ENCODE results near the gene SPDYE2.
A peak's percentile ranks its signal among the peaks of the same experiment; 100 is the strongest.
"Not testable (repeated sequence)": the region's sequence is repeated elsewhere in the genome, so short reads cannot be mapped to it uniquely, and the experiment has no call there.

Gene SPDYE2, protein sequence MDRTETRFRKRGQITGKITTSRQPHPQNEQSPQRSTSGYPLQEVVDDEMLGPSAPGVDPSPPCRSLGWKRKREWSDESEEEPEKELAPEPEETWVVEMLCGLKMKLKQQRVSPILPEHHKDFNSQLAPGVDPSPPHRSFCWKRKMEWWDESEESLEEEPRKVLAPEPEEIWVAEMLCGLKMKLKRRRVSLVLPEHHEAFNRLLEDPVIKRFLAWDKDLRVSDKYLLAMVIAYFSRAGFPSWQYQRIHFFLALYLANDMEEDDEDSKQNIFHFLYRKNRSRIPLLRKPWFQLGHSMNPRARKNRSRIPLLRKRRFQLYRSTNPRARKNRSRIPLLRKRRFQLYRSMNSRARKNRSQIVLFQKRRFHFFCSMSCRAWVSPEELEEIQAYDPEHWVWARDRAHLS

DNA sequence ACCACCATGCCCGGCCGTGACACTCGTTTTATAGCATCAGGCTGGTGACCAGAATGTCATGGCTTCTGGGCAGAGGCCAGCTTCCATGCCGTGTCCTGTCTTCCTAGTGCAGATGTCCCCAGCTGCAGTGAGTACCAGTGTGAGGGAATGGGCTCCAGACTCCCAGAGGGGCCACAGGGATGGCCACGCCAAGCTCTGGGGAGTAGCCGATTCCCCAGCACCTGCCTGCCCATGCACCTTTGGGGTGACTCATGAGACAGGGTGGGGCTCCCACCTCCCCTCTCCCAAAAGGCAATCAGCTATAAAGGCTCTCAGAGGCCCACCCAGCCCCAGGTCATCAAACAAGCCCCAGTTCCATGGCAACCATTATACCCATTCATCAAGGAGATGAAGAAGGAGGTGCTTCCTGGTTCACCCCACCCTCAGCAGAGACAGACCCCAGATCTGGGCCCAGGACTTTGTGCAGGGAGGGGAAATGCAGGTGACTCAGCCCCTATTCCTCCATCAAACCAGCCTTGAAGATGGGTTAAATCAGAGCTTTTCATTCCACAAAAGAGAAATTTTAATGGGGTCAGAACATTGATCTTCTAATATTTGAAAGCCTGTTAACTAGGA, at the start of gene SPDYE2:
Gene SPDYE2 (plus strand): TSS at position 419 of the 615 bp plus-strand sequence. CDS start 2,030 bp downstream, outside the sequence.
- DNase-seq (ENCODE audit: low read depth) = not testable (repeated sequence)

DNA sequence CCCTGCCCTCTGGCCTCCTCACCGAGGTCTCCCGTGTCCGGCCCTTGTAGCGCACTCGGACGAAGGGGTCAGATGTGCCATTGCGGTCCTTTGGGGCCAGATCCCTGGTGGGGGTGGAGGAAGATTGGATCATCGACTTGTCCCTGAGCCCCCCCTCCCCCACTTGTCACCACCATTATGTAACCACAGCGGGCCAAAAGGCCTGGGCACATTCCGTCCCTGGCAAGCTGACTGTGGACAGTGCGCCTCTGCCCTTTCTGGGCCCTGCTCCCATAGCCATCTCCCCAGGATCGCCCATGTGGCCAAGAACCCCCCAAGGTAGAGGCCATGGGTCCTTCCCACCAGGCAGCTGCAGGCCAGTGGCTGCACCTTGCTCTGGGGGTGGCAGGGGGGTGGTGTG, 47.9 kb upstream of the SPDYE2 start:
- not testable (repeated sequence) for DNase-seq (ENCODE audit: low read depth)

DNA sequence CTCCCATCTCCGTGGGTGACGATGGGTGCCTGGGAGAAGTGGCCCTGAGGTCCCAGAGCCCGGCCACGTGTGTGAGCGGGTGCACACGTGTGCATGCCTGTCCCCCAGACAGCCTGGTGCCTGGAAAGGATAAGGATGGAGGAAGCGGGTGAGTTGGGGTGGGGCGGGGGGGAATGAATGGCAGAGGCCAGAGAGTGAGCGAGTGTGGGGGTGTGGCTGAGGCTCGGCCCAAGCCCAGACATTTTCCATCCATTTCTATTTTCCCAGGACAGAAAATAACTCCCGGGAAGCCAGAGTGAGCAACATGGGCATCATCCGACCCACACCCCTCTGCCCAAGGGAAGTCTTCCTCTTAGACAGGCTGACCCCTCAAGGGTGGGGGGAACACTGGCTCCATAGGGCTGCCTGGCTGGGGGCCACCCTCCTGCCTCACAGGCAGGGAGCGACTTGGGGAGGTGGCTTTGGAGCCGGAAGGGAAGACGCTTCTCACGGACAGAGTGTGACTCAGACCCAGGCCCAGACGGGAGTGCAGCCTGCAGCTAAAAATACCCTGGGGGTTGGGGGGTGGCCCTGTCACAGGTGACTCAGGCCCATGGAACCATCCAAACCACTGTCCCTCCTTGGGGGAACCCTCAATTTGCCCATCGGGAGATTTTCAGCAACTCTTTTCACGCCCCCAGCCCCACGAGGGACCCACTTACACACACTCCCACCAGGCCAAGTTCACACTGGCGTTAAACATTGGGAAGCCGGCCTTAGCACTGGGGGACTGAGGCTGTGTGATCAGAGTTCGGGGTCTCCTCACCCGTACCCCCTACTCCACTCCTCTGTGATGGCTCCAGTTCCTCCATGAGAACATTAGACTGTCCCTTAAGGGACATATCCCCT, 45.5 kb upstream of the SPDYE2 start:
- DNase-seq (ENCODE audit: low read depth) = not testable (repeated sequence)

DNA sequence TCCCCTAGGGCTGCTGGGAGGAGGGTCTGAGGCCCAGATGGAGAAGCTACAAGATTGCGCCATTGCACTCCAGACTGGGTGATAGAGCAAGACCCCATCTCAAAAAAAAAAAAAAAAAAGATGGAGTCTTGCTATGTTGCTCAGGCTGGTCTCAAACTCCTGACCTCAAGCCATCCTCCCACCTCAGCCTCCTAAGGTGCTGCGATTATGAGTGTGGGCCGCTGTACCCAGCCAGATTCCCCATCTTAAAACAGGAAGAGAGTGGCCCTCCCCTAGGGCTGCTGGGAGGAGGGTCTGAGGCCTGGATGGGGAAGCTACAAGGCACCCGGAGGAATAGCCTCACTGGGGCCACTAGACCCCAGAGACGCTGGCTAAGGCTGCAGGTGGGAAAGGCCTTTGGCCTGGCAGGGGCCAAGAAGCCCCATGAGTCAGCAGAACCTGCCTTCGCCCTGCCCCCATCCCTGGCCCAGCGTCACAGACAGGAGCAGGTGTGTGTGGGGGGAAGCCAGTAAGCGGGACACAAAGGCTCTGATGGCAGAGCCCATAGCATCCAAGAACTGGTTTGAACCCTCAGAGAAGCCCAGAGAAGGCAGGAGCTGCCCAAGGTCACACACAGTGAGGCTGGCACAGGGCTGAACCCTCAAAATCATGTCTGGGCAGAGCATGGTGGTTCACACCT, 43.5 kb upstream of the SPDYE2 start:
- DNase-seq (ENCODE audit: low read depth) = not testable (repeated sequence)

DNA sequence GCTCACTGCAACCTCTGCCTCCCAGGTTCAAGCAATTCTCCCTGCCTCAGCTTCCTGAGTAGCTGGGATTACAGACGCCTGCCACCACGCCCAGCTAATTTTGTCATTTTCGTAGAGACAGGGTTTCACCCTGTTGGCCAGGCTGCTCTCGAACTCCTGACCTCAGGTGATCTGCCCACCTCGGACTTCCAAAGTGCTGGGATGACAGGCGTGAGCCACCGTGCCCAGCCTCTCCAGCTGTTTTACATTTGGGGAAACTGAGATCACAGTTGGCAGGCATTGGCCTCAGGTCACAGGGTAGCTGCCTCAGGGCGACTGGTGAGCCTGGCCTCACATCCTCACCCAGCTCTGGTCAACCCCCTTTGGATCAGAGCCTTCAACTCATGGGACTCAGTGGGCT, 40.5 kb upstream of the SPDYE2 start:
- DNase-seq (ENCODE audit: low read depth) = not testable (repeated sequence)

DNA sequence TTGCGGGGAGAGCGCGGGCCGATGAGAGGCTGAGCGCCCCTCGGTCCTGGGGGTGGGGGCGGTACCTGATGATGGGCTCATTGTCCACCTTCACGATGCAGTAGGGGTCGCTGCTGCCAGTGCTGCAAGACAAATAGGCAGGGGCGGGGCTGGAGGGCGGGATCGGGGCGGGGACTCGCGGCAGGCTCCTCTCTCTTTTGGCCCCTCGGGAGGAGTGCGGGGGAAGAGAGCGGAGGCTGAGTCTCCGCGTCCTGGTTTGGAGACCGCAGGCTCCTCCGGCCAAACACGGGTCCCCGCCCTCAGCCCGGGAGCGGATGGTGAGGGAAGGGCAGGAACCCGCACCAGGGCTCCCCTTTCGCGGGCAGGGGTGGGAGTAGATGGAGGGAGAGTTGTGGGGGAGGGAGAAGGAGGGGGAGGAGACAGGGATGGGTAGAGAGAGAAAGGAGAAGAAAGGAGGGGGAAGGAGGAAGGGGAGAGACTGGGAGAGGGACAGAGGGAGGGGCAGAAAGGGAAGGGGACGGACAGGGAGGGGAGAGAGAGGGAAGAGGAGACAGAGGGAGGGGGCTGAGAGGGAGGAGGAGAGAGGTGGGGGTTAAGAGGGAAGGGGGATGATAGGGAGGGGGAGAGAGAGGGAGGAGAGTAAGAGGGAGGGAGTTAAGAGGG, 39.0 kb upstream of the SPDYE2 start:
- not testable (repeated sequence) for DNase-seq (ENCODE audit: low read depth)

DNA sequence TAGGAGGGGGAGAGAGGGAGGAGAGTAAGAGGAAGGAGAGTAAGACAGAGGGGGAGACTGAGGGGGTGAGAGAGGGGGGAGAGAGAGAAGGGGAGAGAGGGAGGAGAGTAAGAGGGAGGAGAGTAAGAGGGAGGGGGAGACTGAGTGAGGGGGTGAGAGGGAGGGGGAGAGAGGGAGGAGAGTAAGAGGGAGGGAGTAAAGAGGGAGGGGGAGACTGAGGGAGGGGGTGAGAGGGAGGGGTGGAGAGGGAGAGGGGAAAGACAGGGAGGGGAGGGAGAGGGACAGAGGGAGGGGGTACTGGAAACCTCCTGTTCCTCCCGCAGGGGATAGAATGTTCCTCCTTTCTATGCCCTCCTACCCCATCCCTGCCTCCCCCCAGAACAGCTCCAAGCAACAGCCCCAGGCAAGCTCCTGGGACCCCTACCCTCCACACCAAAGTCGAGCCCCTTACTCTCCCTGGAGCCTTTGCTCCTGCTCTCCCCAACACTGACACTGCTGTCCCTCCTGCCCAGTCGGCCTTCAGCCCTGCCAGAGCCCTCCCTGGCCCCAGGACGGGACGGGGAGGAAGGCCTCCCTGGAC, 38.3 kb upstream of the SPDYE2 start:
- peak; percentile 31 for DNase-seq (ENCODE audit: low read depth)

DNA sequence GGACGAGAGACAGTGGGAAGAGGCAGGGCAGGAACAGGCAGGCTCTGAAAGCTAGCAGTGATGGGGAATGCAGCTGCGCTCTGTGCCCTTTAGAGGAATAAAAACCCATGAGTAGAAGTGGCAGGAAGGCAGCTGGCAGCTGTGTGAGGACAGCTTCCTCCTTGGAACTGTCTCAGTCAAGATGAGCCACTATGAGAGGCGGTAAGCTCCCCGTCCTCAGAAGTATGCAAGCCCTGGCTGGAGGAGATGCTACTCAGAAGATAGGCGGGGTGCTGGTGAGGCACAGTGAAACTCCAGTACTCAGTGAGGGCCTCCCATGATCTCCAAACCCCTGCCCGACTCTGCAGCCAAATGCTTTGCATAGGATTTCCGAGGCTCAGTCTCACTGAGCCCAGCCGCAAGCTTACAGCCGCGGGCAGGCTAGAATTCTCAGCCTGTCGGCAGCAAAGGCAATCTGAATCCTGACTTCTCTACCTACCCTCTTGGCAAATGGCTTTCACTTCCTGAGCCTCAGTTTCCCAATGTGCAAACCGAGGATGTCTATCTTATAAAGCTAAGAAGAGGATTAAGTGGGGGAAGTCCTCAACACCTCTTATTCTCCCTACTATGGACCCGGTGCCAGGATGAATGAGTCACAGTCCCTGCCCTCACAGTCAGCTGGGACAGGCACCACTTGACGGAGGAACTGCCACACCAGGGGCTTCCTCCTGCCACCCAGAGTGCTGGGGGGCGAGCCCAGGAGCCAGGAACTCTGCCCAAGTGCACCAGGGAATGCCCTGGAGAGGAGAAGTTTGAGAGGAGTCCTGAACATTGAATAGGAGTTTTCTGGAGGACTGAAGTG, 35.9 kb upstream of the SPDYE2 start:
- DNase-seq (ENCODE audit: low read depth) = not testable (repeated sequence)

DNA sequence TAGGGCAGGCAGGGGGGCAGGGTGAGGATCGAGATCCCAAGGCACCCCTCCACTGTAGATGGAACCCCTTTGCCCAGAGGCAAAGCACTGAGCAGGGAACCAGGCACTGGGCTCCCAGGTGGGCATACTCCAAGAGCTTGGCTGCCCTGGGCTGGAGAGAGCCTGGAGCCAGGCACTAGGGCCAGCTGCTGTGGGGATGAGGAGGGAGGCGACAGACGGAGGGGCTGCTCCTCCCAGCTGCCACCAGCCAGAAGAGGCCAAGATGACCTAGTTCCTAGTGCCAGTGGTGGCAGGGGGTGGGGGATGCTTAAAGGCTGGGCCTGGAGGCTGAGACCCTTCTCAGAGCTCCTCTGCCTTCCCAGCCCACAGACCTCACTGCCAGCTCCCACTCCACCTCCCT, 35.1 kb upstream of the SPDYE2 start:
- not testable (repeated sequence) for DNase-seq (ENCODE audit: low read depth)

DNA sequence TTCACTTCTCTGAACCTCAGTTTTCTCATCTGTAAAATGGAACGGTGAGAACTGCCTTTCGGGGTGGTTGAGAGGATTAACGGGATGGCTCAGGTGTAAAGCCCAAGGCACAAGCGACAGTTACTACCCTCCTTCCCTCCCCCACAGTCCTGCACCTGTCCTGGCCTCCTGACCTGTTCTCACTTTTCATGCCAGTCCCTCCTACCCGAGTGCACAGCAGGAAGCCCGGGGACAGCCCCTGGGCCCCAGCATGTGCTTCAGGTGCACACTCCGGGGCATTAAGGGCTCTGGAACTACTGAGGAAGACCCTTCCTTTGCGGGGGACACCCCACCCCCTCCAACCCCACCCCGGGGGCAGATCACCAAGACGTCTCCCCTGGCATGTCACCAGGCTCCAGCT, 34.1 kb upstream of the SPDYE2 start:
- not testable (repeated sequence) for DNase-seq (ENCODE audit: low read depth)

DNA sequence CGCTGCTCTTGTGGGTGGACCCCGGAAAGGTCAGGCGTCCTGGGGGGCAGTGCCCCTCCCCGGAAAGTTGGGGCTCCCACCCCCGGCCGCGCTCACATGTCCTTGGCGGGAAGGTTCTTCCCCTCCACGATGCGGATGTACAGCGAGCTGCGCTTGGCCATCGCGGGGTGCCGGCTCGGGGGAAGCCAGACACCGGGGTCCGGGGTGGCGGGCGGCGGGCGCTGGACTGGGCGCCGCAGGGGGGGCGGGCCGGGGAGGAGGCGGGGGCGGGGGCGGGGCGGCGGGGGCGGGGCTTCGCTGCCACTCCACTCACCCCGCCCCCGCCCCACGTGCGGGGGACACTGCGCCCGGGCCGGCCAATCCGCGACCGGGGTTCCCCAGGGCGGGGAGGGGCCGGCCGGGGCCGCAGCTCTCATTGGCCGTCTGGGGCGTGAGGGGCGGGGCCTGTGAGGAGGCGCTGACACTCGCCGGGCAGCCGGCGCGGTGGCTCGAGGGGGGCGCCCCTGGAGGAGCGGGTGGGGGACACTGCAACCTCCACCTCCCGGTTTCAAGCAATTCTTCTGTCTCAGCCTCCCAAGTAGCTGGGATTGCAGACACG, 33.4 kb upstream of the SPDYE2 start, which contains the start of gene RASA4B:
Gene RASA4B (minus strand): TSS at position 228 of the 598 bp plus-strand sequence. CDS start 67 bp downstream, at position 161.
- not testable (repeated sequence) for DNase-seq (ENCODE audit: low read depth)

DNA sequence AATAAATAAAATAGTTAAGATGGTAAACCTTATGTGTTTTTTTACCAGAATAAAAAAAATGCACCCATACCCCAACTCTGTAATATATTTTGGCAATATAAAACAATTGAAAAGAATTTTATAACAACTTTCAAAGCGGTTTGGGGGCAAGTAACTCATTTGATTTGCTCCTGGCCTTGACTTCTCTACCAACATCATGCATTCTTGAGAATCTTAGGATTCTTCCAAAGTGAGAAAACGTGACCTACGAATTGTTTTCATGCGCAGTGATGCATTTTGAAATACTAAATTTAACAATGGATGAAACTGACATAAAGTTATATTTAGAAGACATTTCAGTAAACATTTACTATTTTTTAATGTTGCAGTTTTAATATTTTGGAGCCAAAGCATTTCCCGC, 30.2 kb upstream of the SPDYE2 start:
- not testable (repeated sequence) for DNase-seq (ENCODE audit: low read depth)

DNA sequence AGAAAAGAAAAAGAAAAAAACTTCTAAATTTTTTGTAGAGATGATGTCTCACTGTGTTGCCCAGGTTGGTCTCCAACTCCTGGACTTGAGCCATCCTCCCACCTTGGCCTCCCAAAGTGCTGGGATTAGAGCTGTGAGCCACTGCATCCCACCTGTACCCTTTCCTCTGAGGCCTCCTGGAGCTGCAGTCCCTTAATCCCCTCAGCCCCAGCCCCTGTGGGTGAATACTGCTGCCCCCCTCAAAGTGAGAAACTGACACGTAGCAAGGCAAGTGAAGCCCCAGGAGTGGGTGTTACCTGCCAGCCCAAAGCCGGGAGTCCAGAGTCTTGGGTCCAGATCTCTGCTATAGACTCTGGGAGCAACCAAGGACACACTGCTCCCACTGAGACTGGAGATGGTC, 26.2 kb upstream of the SPDYE2 start:
- DNase-seq (ENCODE audit: low read depth) = not testable (repeated sequence)

DNA sequence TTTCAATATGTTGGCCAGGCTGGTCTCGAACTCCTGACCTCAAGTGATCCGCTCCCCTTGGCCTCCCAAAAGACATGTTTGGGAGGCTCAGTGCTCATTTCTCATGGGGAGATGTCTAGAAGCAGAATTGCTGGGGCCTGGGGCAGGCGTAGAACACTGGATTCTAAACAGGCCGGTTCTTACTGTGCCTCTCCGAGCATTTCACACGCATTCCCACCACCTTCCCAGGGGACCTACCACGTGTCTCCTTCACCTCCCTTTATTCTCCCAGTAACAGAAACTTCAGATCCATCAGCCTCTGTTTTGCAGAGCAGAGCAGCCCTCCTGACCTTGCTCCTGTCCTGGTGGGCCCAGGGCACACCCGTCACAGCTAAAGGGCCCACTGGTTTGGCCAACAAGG, 23.8 kb upstream of the SPDYE2 start:
- not testable (repeated sequence) for DNase-seq (ENCODE audit: low read depth)

DNA sequence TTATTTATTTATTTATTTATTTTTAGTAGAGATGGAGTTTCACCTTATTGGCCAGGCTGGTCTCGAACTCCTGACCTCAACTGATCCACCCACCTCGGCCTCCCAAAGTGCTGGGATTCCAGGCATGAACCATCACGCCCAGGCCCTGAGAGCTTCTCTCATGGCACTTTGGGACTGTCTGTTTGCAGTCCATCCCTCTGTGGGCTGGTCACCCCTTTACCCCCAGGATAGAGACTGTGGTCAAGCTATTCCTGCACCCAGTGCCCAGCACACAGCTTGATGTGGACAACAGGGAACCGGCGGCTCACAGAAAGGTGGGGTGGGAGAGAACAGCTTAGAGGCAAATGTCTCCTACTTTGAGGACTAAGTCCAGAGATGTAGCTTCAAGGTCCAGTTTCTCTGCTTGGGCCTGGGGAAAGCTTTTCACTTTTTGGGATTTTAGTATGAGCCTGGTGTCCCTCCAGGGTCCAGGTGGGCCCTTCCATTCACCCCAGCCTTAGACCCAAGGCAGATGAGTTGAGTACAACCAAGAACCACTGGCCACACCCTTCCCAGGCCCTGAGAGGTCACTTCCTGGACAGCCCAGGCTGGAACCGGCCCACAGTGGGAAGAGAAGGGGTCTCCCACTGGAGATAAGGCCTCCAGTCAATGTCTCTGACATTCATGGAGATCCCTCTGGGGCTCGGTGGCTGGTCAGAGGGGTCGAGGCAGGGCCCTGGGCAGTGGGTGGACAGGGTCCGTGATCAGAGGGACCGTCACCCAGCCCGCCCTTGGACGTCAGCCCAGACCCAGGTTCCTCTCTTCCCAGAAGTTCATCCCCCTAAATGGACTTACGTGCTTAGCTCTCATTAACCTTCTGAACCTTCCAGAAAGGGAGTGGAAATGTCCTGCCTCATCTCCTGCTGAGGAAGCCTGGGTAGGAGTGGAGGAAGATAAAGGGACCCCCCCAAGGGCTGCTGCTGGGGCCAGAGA, 22.9 kb upstream of the SPDYE2 start:
- DNase-seq (ENCODE audit: low read depth) = not testable (repeated sequence)

DNA sequence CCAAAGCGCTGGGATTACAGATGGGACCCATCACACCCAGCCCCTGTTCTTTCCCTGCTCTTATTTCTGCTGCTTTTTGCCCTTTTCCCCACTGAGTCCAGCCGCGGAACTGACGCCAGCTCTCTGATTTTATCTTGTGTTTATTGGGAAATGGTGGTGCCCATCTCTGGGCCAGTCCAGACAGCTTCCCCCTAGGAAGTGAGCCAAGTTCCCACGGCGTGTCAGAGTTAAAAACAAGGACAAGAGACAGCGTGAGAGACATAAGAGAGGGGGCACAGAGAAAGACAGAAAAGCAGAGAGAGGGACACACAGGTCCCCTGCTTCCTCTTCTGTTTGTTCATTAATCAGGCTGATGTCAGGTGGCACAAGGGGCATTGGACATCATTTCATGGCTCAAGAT, 19.4 kb upstream of the SPDYE2 start:
- not testable (repeated sequence) for DNase-seq (ENCODE audit: low read depth)

DNA sequence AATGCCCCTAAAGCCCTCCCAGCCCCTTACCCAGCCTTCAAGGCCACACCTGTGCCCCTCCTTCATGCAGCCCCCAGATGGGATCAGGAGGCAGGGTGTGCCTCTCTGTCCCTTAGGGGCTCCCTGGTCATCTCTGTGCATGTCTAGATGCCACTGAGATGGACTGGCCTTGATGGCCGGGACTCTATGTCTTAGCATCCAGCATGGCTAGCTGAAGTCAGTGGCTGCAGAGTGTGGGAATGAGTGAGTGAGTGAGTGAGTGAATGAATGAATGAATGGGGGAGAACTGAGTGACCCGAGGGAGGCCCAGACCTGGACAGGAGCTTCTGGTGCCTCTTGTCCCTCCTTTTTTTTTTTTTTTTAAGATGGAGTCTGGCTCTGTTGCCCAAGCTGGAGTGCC, 18.9 kb upstream of the SPDYE2 start:
- DNase-seq (ENCODE audit: low read depth) = not testable (repeated sequence)

DNA sequence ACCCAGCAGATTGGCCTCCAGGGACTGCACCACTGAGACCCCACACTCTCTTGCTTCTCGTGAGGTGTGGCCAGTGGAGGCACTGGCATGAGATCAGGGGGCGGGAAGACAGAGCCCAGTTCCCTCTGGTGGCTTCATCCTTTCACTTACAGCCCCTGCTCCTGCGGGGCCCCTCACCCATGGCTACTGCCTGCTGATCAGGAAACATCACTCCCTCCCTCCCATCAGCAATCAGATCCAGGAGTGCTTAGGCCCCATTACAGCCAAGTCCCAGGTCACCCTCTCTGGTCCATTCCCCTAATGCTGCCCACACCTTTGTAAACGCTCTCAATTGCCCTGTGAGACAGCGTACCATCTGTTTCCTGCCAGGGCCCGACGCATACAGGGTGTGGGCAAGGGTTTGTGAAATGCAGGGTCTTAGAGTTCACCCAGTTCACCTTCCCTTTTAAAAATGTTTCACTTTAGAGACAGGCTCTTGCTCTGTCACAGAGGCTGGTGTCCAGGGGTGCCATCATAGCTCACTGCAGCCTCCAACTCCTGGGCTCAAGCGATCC, 15.9 kb upstream of the SPDYE2 start:
- DNase-seq (ENCODE audit: low read depth) = not testable (repeated sequence)
